NCI-H526 (cell line): ENCODE data around the gene COPG1.

Source experiments
- DNase-seq, 2 experiments: peaks; one replicate each; lab custom pipeline; 2025; lab: John Stamatoyannopoulos, UW

The COPG1 gene

GRCh38 chr3:129280183-129280582 is 30.8 kb downstream of the COPG1 start:
- DNase-seq: no peak

DNA sequence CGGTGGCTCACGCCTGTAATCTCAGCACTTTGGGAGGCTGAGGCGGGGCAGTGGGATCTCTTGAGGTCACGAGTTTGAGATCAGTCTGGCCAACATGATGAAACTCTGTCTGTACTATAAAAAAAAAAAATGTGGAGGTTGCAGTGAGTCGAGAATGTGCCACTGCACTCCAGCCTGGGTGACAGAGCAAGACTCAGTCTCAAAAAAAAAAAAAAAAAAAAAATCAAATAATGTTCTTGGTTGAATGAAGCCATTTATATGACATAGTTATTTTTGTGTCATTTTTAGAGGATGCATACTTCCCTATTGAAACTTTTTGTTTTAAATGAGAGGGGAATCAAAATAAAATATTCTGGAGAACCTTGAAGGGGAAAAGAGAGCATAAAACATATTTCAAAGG is 32.3 kb downstream of the COPG1 start:
- no peak for DNase-seq

GRCh38 chr3:129282727-129283327 is 33.4 kb downstream of the COPG1 start:
- peak in 1 of 2 experiments; percentile 53 for DNase-seq

DNA sequence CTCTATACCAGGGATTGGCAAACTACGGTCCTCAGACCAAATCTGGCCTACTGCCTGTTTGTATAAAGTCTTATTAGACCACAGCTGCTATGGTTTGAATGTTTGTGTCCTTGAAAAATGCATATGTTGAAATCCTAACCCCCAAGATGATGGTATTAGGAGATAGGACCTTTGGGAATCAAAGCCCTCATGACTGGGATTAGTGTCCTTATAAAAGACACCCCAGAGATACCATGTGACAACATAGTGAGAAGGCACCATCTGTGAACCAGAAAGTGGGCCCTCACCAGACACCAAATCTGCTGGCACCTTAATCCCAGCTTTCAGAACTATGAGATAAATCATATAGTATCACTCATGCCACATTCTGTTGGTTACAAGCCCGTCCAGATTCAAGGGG is 36.7 kb downstream of the COPG1 start:
- DNase-seq: no peak

DNA sequence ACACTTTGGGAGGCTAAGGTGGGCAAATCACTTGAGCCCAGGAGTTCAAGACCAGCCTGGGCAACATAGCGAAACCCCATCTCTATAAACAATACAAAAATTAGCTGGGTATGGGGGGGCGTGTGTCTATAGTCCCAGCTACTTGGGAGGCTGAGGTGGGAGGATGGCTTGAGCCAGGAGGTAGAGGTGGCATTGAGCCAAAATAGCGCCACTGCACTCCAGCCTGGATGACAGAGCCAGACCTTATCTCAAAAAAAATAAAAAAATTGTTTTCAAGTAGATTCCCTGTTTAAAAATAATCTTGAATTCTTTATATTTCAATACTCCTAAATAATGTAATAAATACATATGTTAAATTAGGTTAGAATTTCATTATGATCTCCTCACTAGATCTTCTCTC is 39.0 kb downstream of the COPG1 start:
- no peak for DNase-seq

GRCh38 chr3:129289201-129289921 is 40.0 kb downstream of the COPG1 start:
- no peak for DNase-seq

DNA sequence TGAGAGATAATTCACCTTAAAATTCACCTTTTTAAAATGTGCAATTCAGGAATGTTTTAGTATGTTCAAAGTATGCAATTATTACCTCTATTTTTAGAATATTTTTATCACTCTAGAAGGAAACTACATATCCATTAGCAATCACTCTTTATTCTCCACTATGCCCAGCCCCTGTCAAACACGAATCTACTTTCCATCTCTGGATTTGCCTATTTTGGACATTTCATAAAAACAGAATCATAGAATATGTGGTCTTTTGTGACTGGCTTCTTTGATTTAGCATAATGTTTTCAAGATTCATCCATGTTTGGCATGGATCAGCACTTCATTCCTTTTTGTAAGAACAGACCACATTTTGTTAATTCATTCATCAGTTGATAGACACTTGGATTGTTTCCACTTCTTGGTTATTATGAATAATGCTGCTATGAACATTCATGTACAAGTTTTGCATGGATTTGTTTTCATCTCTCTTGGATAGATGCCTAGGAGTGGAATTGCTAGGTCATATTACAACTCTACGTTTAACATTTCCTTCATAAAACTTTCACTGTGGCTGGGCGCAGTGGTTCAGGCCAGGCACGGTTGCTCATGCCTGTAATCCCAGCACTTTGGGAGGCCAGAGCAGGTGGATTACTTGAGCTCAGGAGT is 42.0 kb downstream of the COPG1 start:
- peak; percentile 79 to 82 for DNase-seq

GRCh38 chr3:129295286-129295685 is 45.9 kb downstream of the COPG1 start:
- no peak for DNase-seq

GRCh38 chr3:129304146-129304961 is 54.9 kb downstream of the COPG1 start:
- DNase-seq: no peak

- DNase-seq: peak in 1 of 2 experiments; percentile 31
These were observed 55.5 kb downstream of the COPG1 start for GRCh38 chr3:129304962-129305222.

GRCh38 chr3:129305592-129306091 is 56.2 kb downstream of the COPG1 start:
- DNase-seq: peak; percentile 93 to 98

DNA sequence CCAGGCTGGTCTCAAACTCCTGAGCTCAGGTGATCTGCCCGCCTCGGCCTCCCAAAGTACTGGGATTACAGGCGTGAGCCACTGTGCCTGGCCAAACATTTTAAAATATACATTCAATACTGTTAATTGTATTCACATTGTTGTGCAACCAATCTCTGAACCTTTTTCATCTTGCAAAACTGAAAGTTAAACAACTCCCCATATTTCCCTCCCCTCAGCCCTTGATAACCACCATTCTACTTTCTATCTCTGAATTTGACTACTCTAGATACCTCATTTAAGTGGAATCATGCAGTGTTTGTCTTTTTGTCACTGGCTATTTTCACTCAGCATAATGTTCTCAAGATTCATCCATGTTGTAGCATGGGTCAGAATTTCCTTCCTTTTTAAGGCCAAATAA is 59.2 kb downstream of the COPG1 start:
- DNase-seq: no peak

DNA sequence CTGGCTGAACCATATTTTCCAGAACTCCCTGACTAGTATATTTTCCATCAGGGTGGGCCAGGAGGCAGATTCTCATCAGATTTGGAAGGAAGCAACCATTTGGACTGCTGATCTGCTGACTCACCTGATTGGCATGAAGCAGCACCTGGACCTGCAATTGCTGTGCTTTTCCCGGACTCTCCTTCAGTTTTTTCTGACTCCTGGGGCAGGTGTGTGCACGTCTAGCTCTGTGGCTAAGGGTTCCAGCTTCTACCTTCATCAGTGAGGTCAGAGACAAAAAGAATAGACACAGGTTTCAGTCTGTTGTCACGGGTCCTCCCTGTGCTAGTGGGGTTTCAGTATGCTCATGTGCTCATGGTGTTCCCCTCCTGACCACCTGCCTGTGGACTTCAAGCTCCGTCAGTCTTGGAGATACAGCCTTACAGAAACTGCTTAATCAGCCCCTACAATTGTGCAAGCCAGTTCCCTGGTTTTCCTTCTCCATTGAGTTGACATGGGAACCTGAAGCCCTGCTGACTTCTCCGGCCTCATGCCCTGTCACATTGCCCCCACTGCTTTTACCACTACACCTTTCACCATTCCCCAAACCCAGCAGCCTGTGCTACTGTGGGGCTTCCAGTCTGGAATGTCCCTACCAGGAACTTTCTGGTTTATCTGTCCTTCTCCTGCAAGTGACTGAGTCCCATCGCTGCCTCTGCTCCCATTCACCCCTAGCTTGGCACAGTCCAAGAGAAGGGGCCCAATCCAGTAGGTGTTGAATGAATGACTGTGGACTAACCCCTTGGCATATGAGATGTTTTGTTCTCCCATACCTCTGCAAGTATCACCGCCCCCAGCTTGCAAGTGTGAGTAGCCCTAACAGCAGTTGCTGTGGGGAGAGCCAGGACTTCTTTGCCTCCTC is 61.0 kb downstream of the COPG1 start:
- DNase-seq: no peak

DNA sequence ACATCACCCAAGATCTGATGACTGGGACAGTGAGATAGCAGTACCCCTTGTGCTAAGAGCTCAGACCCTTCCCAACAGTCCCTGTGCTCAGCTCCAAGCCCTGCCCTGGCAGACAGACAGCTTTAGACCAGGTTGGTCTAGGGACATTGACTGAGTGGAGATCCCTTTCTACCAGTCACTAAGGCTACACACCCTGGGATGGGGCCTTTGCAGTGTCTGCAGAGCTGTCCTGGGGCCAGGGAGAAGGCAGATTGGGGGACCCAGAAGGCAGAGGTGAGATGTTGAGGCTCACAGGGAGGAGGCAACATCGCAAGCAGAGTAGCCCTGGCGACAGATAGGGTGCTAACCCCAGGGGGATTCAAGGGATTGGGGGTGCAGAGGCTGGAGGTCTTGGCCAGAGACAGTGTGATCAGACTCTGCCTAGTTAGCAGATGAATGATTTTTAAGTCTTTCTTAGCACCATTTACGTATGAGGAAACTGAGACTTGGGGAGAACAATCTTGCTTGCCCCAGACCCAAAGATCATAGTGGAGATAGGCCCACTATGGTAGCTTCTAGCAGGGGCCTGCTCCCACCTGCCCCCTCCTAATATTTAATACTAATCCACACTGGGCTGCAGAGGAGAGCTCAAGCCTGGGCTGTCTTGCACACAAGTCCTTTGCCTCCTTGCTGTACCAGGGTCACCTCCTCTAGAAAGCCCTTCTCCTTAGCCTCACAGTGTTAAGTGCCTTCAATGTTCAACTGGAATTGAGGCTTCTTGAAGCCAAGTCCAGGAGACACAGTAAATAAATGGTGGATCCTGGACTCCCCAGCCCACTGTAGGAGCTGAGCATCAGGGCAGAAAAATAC is 61.9 kb downstream of the COPG1 start:
- DNase-seq: no peak

- DNase-seq: no peak
These were observed 62.7 kb downstream of the COPG1 start for GRCh38 chr3:129312021-129312639.

DNA sequence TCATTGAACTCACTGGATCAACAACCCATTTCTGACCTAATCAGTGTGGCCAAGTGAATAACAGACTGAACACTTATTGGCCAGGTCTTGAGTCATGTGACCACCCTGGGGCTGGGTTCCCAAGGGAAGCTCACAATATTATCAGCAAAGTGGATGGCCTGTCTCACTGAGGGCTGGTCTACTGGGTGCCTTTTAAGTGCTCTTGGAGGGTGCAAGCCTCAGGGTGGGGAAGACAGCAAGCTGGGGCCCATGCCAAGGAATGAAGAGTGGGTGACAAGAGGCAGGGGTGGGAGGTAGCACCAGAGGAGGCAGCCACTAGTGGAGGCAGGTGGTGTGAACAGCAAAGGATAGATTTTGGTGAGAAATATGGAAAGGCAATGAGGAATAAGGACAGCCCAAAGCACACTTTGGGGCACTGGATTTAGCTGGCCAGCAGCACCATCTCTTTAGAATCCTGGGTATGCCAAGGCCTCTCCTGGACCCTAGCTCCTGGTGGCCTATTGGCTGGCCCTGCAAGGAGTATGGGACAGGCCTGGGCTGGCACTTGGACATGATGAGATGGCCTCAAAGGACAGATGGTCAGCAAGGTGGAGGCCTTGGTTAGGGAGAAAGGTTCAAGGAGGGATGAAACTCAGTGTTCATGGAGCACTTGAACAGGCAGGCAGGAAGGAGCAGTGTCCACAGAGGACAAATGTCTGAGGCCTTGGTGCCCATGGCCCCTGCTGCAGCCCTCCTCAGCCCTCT is 63.4 kb downstream of the COPG1 start:
- DNase-seq: no peak

DNA sequence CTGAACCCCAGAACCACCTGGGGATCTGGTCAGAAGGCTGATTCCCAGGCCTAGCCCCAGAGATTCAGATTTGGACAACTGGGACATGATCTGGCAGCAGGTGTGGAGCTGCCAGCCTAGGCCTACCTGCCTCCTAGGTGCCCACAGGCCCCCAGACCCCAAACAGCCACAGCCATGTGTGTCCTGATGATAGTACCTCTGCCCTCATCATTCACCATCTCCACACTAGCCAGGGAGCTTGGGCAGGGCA is 63.9 kb downstream of the COPG1 start:
- DNase-seq: peak in 1 of 2 experiments; percentile 27

GRCh38 chr3:129313665-129314385 is 64.4 kb downstream of the COPG1 start:
- peak in 1 of 2 experiments; percentile 37 for DNase-seq
